Sigmoid colon (tissue), 7 donors: Measurements from ENCODE around the gene FSTL3. TPM values are rescaled to one million over a fixed set of nuclear protein-coding genes. Genes with fewer than 3 reads are reported as not detected.

Source experiments
- DNase-seq: peaks from one replicate; pipeline ENCODE4 v3.0.0-alpha.2; 2019
- H3K27ac ChIP-seq, 4 donors: fragments of 200-600 bp; sonication (generic); one replicate each; pipeline ENCODE4 v1.5.1; 2016 to 2019; ENCODE audit warnings: mild to moderate bottlenecking in 1 of 4
- H3K27me3 ChIP-seq, 3 donors: fragments of 200-600 bp; sonication (generic); one replicate each; pipeline ENCODE4 v1.5.1; 2019; ENCODE audit warnings: mild to moderate bottlenecking in 1 of 3
- H3K36me3 ChIP-seq, 4 donors: fragments of 200-600 bp; sonication (generic); one replicate each; pipeline ENCODE4 v1.5.1; 2016 to 2019
- H3K4me1 ChIP-seq, 4 donors: fragments of 200-600 bp; sonication (generic); one replicate each; pipeline ENCODE4 v1.5.1; 2017 to 2019
- H3K4me3 ChIP-seq, 4 donors: fragments of 200-600 bp; sonication (generic); one replicate each; pipeline ENCODE4 v1.5.1; 2017 to 2019; ENCODE audit warnings: mild to moderate bottlenecking in 2 of 4, moderate library complexity in 1 of 4
- H3K9me3 ChIP-seq, 4 donors: fragments of 200-600 bp in 3 of 4; sonication (generic) in 3 of 4; one replicate each; pipeline versions ENCODE4 v1.5.1 to v1.6.1; 2013 to 2019
- CTCF ChIP-seq, 4 experiments: fragments of 450-650 bp in 3 of 4; fragments of 200-600 bp in 1 of 4; IDR thresholded peaks; one replicate each; pipeline ENCODE4 v1.5.1; 2016 to 2019; ENCODE audit warnings: antibody characterized with exemption in 4 of 4, mild to moderate bottlenecking in 3 of 4, moderate library complexity in 2 of 4
- EP300 ChIP-seq, 4 donors: sonication (generic); formaldehyde crosslinking; IDR thresholded peaks; one replicate each; pipeline ENCODE4 v1.6.1; 2017; ENCODE audit warnings: antibody characterized with exemption in 4 of 4
- POLR2A ChIP-seq, 2 donors: fragments of 450-650 bp; IDR thresholded peaks; one replicate each; pipeline ENCODE4 v1.6.1; 2016; ENCODE audit warnings: antibody characterized with exemption in 2 of 2, mild to moderate bottlenecking in 2 of 2, moderate library complexity in 2 of 2
- POLR2AphosphoS5 ChIP-seq, 4 donors: sonication (generic); formaldehyde crosslinking; IDR thresholded peaks; one replicate each; pipeline ENCODE4 v1.6.1; 2017; ENCODE audit warnings: antibody characterized with exemption in 4 of 4
- WGBS, 2 donors: extraction: QIAGEN DNeasy Blood & Tissue Kit; methylation state at CpG; one replicate each; pipeline ENCODE4 v1.1.7; 2013; 5-methylcytosine and 5-hydroxymethylcytosine counted together
- intact Hi-C: fragments of 100-400 bp; cut with DNase I; formaldehyde crosslinking; loops from one replicate; pipeline ENCODE4 v1.15.1; 2023
- polyA plus RNA-seq, 3 donors: library from polyadenylated mRNA; stranded (reverse); fragments of 200-250 nt; gene quantifications; one replicate each; pipeline ENCODE4 v1.2.3, GENCODE V29; 2013
- total RNA-seq, 4 donors: library from RNA; depleted of rRNA; stranded (reverse); fragments of >200 nt; gene quantifications; one replicate each; pipeline ENCODE4 v1.1.0, GENCODE V29; 2016
- donor health status: healthy with polysubstance abuse.
- donor health status: Bipolar disorder and iron deficiency.
- donor health status: healthy.

Gene FSTL3
- total and polyA plus RNA-seq, 7 donors = 1.6 to 118 (median 35.7) TPM

GRCh38 chr19:674282-675151 is 1.7 kb upstream of the FSTL3 start:
- no peaks in the 10 kb centered on the region for H3K36me3 ChIP-seq

GRCh38 chr19:676007-676338 is 219 bp upstream of the FSTL3 start:
- peak overlapping the region; percentile 87 to 100 (median 98) for H3K27ac ChIP-seq
- DNase-seq = no peak
- peaks cover 0 to 45% (median 42%) of the 10 kb centered on the region in 4 donors for H3K4me1 ChIP-seq
- no peaks in the 10 kb centered on the region for H3K27me3 ChIP-seq
- 2 to 10% methylated on average over 31 of the region's 31 CpGs for whole genome bisulfite sequencing, 2 donors
- TF ChIP-seq POLR2AphosphoS5 (IDR thresholded peaks at IDR 0.05) (no peak), POLR2A (IDR thresholded peaks at IDR 0.05) (no peak), EP300 (IDR thresholded peaks at IDR 0.05) (no peak), CTCF (IDR thresholded peaks at IDR 0.05) (no peak)
- H3K9me3 ChIP-seq = no peaks in the 10 kb centered on the region
- intact Hi-C loops = loop anchor here (5.0 kb wide), 1 partner anchor 426 kb away; the partner anchor contains the start of gene GPX4
- H3K4me3 ChIP-seq = peak overlapping the region; percentile 12 to 80 (median 59)
- H3K36me3 ChIP-seq = no peaks in the 10 kb centered on the region

More at GRCh38 chr19:674282-675151, 1.7 kb upstream of the FSTL3 start:
- H3K27me3 ChIP-seq = no peaks in the 10 kb centered on the region
- DNase-seq = no peak
- TF ChIP-seq POLR2A (IDR thresholded peaks at IDR 0.05) (no peak), POLR2AphosphoS5 (IDR thresholded peaks at IDR 0.05) (peak in 1 of 4 donors; percentile 6), EP300 (IDR thresholded peaks at IDR 0.05) (no peak), CTCF (IDR thresholded peaks at IDR 0.05) (no peak)
- no peak overlapping the region for H3K4me3 ChIP-seq
- intact Hi-C loops = loop anchor here (5.0 kb wide), 1 partner anchor 428 kb away; the partner anchor contains the start of gene GPX4
- WGBS, 2 donors = 51 to 71% methylated on average over 38 of the region's 38 CpGs
- H3K4me1 ChIP-seq = peaks cover 0 to 39% (median 38%) of the 10 kb centered on the region in 4 donors
- H3K27ac ChIP-seq = peak overlapping the region; percentile 87 to 100 (median 98)
- no peaks in the 10 kb centered on the region for H3K9me3 ChIP-seq

GRCh38 chr19:677201-677600 is 1.0 kb downstream of the FSTL3 start:
- Histone ChIP-seq H3K36me3 (peaks cover 0 to 7% (median 0%) of the 10 kb centered on the region in 4 donors), H3K4me1 (peaks cover 0 to 51% (median 44%) of the 10 kb centered on the region in 4 donors), H3K27ac (peak overlapping the region; percentile 87 to 100 (median 98)), H3K9me3 (no peaks in the 10 kb centered on the region), H3K27me3 (no peaks in the 10 kb centered on the region), H3K4me3 (peak overlapping the region; percentile 42 to 80 (median 59))
- WGBS, 2 donors = 5 to 23% methylated on average over 15 of the region's 15 CpGs
- intact Hi-C loops = loop anchor here (5.0 kb wide), 1 partner anchor 425 kb away; the partner anchor contains the start of gene GPX4
- TF ChIP-seq EP300 (IDR thresholded peaks at IDR 0.05) (peak in 2 of 4 donors; percentile 64 to 89), POLR2A (IDR thresholded peaks at IDR 0.05) (no peak), POLR2AphosphoS5 (IDR thresholded peaks at IDR 0.05) (peak; percentile 69 to 90 (median 74))
- DNase-seq = peak; percentile 94

GRCh38 chr19:677601-678436 is 1.6 kb downstream of the FSTL3 start:
- no peak for TF ChIP-seq POLR2A (IDR thresholded peaks at IDR 0.05)
- TF ChIP-seq POLR2AphosphoS5 (IDR thresholded peaks at IDR 0.05) = no peak
- no peak for TF ChIP-seq EP300 (IDR thresholded peaks at IDR 0.05)
- TF ChIP-seq CTCF (IDR thresholded peaks at IDR 0.05) = no peak
- peak overlapping the region; percentile 42 to 80 (median 59) for H3K4me3 ChIP-seq
- 29 to 61% methylated on average over 22 of the region's 22 CpGs for WGBS, 2 donors
- H3K27ac ChIP-seq = peak overlapping the region; percentile 87 to 100 (median 98)
- H3K27me3 ChIP-seq = no peaks in the 10 kb centered on the region
- peaks cover 0 to 7% (median 0%) of the 10 kb centered on the region in 4 donors for H3K36me3 ChIP-seq
- intact Hi-C loops = loop anchor here (5.0 kb wide), 1 partner anchor 424 kb away; the partner anchor contains the start of gene GPX4
- no peaks in the 10 kb centered on the region for H3K9me3 ChIP-seq
- H3K4me1 ChIP-seq = peaks cover 0 to 49% (median 43%) of the 10 kb centered on the region in 4 donors
- no peak for DNase-seq
